Measurements from ENCODE around the gene RPIA. TPM values are rescaled to one million over a fixed set of nuclear protein-coding genes. Genes with fewer than 3 reads are reported as not detected.
A peak's percentile ranks its signal among the peaks of the same experiment; 100 is the strongest.

Gene RPIA
- total and polyA plus RNA-seq, 2 of the 13 experiments (the other 11 are each of a cell fraction or from before 2014, with no cell fraction given), result 13.3 to 23.9 TPM

GRCh38 chr2:88691339-88692183, at the start of gene RPIA (continued):
- TF ChIP-seq, protein P1, sequence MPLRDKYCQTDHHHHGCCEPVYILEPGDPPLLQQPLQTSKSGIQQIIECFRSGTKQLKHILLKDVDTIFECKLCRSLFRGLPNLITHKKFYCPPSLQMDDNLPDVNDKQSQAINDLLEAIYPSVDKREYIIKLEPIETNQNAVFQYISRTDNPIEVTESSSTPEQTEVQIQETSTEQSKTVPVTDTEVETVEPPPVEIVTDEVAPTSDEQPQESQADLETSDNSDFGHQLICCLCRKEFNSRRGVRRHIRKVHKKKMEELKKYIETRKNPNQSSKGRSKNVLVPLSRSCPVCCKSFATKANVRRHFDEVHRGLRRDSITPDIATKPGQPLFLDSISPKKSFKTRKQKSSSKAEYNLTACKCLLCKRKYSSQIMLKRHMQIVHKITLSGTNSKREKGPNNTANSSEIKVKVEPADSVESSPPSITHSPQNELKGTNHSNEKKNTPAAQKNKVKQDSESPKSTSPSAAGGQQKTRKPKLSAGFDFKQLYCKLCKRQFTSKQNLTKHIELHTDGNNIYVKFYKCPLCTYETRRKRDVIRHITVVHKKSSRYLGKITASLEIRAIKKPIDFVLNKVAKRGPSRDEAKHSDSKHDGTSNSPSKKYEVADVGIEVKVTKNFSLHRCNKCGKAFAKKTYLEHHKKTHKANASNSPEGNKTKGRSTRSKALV (CRISPR knock-in tag; IDR thresholded peaks at IDR 0.05), result peak; percentile 24; the same call in 1 of the 2 replicates
- peak; percentile 95 for TF ChIP-seq SRY (CRISPR knock-in tag; IDR thresholded peaks at IDR 0.05)
- TF ChIP-seq, protein P2, sequence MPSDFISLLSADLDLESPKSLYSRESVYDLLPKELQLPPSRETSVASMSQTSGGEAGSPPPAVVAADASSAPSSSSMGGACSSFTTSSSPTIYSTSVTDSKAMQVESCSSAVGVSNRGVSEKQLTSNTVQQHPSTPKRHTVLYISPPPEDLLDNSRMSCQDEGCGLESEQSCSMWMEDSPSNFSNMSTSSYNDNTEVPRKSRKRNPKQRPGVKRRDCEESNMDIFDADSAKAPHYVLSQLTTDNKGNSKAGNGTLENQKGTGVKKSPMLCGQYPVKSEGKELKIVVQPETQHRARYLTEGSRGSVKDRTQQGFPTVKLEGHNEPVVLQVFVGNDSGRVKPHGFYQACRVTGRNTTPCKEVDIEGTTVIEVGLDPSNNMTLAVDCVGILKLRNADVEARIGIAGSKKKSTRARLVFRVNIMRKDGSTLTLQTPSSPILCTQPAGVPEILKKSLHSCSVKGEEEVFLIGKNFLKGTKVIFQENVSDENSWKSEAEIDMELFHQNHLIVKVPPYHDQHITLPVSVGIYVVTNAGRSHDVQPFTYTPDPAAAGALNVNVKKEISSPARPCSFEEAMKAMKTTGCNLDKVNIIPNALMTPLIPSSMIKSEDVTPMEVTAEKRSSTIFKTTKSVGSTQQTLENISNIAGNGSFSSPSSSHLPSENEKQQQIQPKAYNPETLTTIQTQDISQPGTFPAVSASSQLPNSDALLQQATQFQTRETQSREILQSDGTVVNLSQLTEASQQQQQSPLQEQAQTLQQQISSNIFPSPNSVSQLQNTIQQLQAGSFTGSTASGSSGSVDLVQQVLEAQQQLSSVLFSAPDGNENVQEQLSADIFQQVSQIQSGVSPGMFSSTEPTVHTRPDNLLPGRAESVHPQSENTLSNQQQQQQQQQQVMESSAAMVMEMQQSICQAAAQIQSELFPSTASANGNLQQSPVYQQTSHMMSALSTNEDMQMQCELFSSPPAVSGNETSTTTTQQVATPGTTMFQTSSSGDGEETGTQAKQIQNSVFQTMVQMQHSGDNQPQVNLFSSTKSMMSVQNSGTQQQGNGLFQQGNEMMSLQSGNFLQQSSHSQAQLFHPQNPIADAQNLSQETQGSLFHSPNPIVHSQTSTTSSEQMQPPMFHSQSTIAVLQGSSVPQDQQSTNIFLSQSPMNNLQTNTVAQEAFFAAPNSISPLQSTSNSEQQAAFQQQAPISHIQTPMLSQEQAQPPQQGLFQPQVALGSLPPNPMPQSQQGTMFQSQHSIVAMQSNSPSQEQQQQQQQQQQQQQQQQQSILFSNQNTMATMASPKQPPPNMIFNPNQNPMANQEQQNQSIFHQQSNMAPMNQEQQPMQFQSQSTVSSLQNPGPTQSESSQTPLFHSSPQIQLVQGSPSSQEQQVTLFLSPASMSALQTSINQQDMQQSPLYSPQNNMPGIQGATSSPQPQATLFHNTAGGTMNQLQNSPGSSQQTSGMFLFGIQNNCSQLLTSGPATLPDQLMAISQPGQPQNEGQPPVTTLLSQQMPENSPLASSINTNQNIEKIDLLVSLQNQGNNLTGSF (CRISPR knock-in tag; IDR thresholded peaks at IDR 0.05), result peak; percentile 96; the same call in 1 of the 2 replicates
- TF ChIP-seq ZNF44 (CRISPR knock-in tag; IDR thresholded peaks at IDR 0.05), result peak; percentile 91
- peak; percentile 100 for TF ChIP-seq HNRNPLL (IDR thresholded peaks at IDR 0.05; ENCODE audit: low read depth, low read length, poor library complexity, severe bottlenecking)
- TF ChIP-seq ATF7 (IDR thresholded peaks at IDR 0.05), result no peak; the same call in 1 of the 2 replicates
- peak; percentile 74; the same call in 1 of the 2 replicates for TF ChIP-seq ATF7 (CRISPR knock-in tag; IDR thresholded peaks at IDR 0.05)
- peak; percentile 93 for TF ChIP-seq ARNT2 (CRISPR knock-in tag; IDR thresholded peaks at IDR 0.05; ENCODE audit: low read depth)
- TF ChIP-seq ZNF737 (CRISPR knock-in tag; IDR thresholded peaks at IDR 0.05; ENCODE audit: borderline replicate concordance), result peak; percentile 80; the same call in 1 of the 2 replicates
- TF ChIP-seq ZNF570 (CRISPR knock-in tag; IDR thresholded peaks at IDR 0.05; ENCODE audit: borderline replicate concordance), result peak; percentile 92; the same call in 1 of the 2 replicates
- TF ChIP-seq MED8 (CRISPR knock-in tag; IDR thresholded peaks at IDR 0.05; ENCODE audit: insufficient replicate concordance), result no peak
- TF ChIP-seq ZBTB42 (CRISPR knock-in tag; IDR thresholded peaks at IDR 0.05), result peak; percentile 89
- no peak for TF ChIP-seq ZNF317 (CRISPR knock-in tag; IDR thresholded peaks at IDR 0.05)
- TF ChIP-seq, protein P3, sequence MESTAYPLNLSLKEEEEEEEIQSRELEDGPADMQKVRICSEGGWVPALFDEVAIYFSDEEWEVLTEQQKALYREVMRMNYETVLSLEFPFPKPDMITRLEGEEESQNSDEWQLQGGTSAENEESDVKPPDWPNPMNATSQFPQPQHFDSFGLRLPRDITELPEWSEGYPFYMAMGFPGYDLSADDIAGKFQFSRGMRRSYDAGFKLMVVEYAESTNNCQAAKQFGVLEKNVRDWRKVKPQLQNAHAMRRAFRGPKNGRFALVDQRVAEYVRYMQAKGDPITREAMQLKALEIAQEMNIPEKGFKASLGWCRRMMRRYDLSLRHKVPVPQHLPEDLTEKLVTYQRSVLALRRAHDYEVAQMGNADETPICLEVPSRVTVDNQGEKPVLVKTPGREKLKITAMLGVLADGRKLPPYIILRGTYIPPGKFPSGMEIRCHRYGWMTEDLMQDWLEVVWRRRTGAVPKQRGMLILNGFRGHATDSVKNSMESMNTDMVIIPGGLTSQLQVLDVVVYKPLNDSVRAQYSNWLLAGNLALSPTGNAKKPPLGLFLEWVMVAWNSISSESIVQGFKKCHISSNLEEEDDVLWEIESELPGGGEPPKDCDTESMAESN (CRISPR knock-in tag; conservative IDR thresholded peaks at IDR 0.05), result peak; percentile 95
- TF ChIP-seq ZNF563 (CRISPR knock-in tag; IDR thresholded peaks at IDR 0.05), result peak; percentile 58
- TF ChIP-seq ZNF484 (CRISPR knock-in tag; IDR thresholded peaks at IDR 0.05; ENCODE audit: borderline replicate concordance, low read depth), result peak; percentile 92
- peak; percentile 96 for TF ChIP-seq HES4 (CRISPR knock-in tag; IDR thresholded peaks at IDR 0.05; ENCODE audit: borderline replicate concordance)

Data from HepG2 (cell line).